Bone marrow (tissue), 2 donors: Measurements from ENCODE around the gene HTRA3.
A peak's percentile ranks its signal among the peaks of the same experiment; 100 is the strongest.

Experiments
- DNase-seq, 2 donors: peaks; one replicate each; lab custom pipeline; 2025; lab: John Stamatoyannopoulos, UW

HTRA3 gene

GRCh38 chr4:8247047-8247930 lies 22.3 kb upstream of the HTRA3 start:
- DNase-seq, result no peak

GRCh38 chr4:8248091-8248490 lies 21.5 kb upstream of the HTRA3 start:
- no peak for DNase-seq

GRCh38 chr4:8250227-8250626 lies 19.3 kb upstream of the HTRA3 start:
- DNase-seq, result no peak

GRCh38 chr4:8250637-8251036 lies 18.9 kb upstream of the HTRA3 start:
- DNase-seq, result no peak

GRCh38 chr4:8251110-8251883 lies 18.3 kb upstream of the HTRA3 start:
- no peak for DNase-seq

- no peak for DNase-seq
Measured at GRCh38 chr4:8252301-8253173, 17.0 kb upstream of the HTRA3 start.

- no peak for DNase-seq
Measured at GRCh38 chr4:8254076-8254475, 15.5 kb upstream of the HTRA3 start.

- no peak for DNase-seq
Measured at GRCh38 chr4:8255698-8256441, 13.7 kb upstream of the HTRA3 start.

- no peak for DNase-seq
Measured at GRCh38 chr4:8257854-8258253, 11.7 kb upstream of the HTRA3 start.

- peak in 1 of 2 donors; percentile 51 for DNase-seq
Measured at GRCh38 chr4:8258552-8259212, 10.9 kb upstream of the HTRA3 start.

GRCh38 chr4:8259743-8260430 lies 9.7 kb upstream of the HTRA3 start:
- no peak for DNase-seq

- DNase-seq, result peak in 1 of 2 donors; percentile 11
Measured at GRCh38 chr4:8260656-8261111, 8.9 kb upstream of the HTRA3 start.

- peak in 1 of 2 donors; percentile 38 for DNase-seq
Measured at GRCh38 chr4:8261851-8262535, 7.6 kb upstream of the HTRA3 start.

GRCh38 chr4:8262637-8263322 lies 6.8 kb upstream of the HTRA3 start:
- DNase-seq, result no peak

GRCh38 chr4:8263397-8263796 lies 6.2 kb upstream of the HTRA3 start:
- no peak for DNase-seq

GRCh38 chr4:8264106-8264505 lies 5.4 kb upstream of the HTRA3 start:
- DNase-seq, result no peak

- no peak for DNase-seq
Measured at GRCh38 chr4:8265171-8265929, 4.2 kb upstream of the HTRA3 start.

GRCh38 chr4:8266088-8266487 lies 3.5 kb upstream of the HTRA3 start:
- no peak for DNase-seq
